GM21528 (cell line): ENCODE data around the gene RBBP8NL.

Experiments used
- ATAC-seq: cut with Tn5 transposase; IDR thresholded peaks from one replicate; pipeline ENCODE4 v1.9.1; 2021; ENCODE audit warnings: mild to moderate bottlenecking, moderate library complexity; ENCODE audit not compliant: unreplicated experiment, low FRiP score

The RBBP8NL gene

GRCh38 chr20:62424249-62425107 is 2.9 kb downstream of the RBBP8NL start:
- no peak for ATAC-seq

- no peak for ATAC-seq
Observed at GRCh38 chr20:62423326-62423706, 4.0 kb downstream of the RBBP8NL start.

- ATAC-seq = no peak
Observed at GRCh38 chr20:62422636-62423325, 4.6 kb downstream of the RBBP8NL start.

- no peak for ATAC-seq
Observed at GRCh38 chr20:62421716-62421990, 5.7 kb downstream of the RBBP8NL start.

GRCh38 chr20:62420846-62421715 is 6.3 kb downstream of the RBBP8NL start:
- no peak for ATAC-seq

- ATAC-seq = no peak
Observed at GRCh38 chr20:62419759-62420158, 7.6 kb downstream of the RBBP8NL start.

- ATAC-seq = no peak
Observed at GRCh38 chr20:62418709-62419487, 8.4 kb downstream of the RBBP8NL start.

GRCh38 chr20:62417981-62418708 is 9.2 kb downstream of the RBBP8NL start:
- ATAC-seq = no peak

GRCh38 chr20:62416651-62417637 is 10.4 kb downstream of the RBBP8NL start:
- no peak for ATAC-seq

GRCh38 chr20:62415354-62416111 is 11.8 kb downstream of the RBBP8NL start:
- no peak for ATAC-seq

- ATAC-seq = no peak
Observed at GRCh38 chr20:62413896-62414481, 13.3 kb downstream of the RBBP8NL start.

- ATAC-seq = no peak
Observed at GRCh38 chr20:62413025-62413570, 14.2 kb downstream of the RBBP8NL start.

- ATAC-seq = no peak
Observed at GRCh38 chr20:62412194-62413024, 14.9 kb downstream of the RBBP8NL start.

- no peak for ATAC-seq
Observed at GRCh38 chr20:62411479-62412193, 15.7 kb downstream of the RBBP8NL start.

- no peak for ATAC-seq
Observed at GRCh38 chr20:62410746-62411478, 16.4 kb downstream of the RBBP8NL start.
